Activated T-helper 2 cell treated with anti-CD3 and anti-CD28 coated beads, Interferon-gamma antibody, Interleukin-2, Interleukin-4, amounts not matched to agents 10 μg/mL and 5 μg/mL and 100 μg/mL, durations not matched to agents 14 hours and 24 hours and 36 hours (primary cell): ENCODE data around the gene TTC39B. TPM values are rescaled to one million over a fixed set of nuclear protein-coding genes. Genes with fewer than 3 reads are reported as not detected.

Experiments used
- DNase-seq: peaks from one replicate; pipeline ENCODE4 v3.0.0; 2021; ENCODE audit warnings: low spot score
- H3K27ac Mint-ChIP-seq: one replicate; pipeline ENCODE4 v1.8.0; 2021; ENCODE audit warnings: mixed read lengths
- H3K27me3 Mint-ChIP-seq: one replicate; pipeline ENCODE4 v1.8.0; 2021; ENCODE audit warnings: low read depth, mixed read lengths
- H3K36me3 Mint-ChIP-seq: one replicate; pipeline ENCODE4 v1.8.0; 2021; ENCODE audit warnings: low read depth, mixed read lengths
- H3K4me1 Mint-ChIP-seq: one replicate; pipeline ENCODE4 v1.8.0; 2021; ENCODE audit warnings: low read depth, mixed read lengths
- H3K4me3 Mint-ChIP-seq: one replicate; pipeline ENCODE4 v1.8.0; 2021; ENCODE audit warnings: low read depth, mild to moderate bottlenecking, moderate library complexity, mixed read lengths
- H3K9me3 Mint-ChIP-seq: one replicate; pipeline ENCODE4 v1.8.0; 2021; ENCODE audit warnings: mixed read lengths
- intact Hi-C: fragments of 100-400 bp; cut with micrococcal nuclease; formaldehyde crosslinking; loops from one replicate; pipeline ENCODE4 v1.15.1; 2023
- total RNA-seq: library from RNA; stranded (reverse); gene quantifications from 2 replicates; pipeline ENCODE4 v1.2.3, GENCODE V29; 2022

The TTC39B gene
- total RNA-seq, 1 donor from 2014 or later: 10.5 TPM

- no peak for DNase-seq
- no peak overlapping the region for H3K4me3 Mint-ChIP-seq
- peaks cover 25% of the 10 kb centered on the region for H3K4me1 Mint-ChIP-seq
- H3K27ac Mint-ChIP-seq: no peak overlapping the region
- no peaks in the 10 kb centered on the region for H3K27me3 Mint-ChIP-seq
- intact Hi-C loops: loop anchor here (1.0 kb wide), 1 partner anchor 21 kb away; no protein-coding TSS in a partner anchor
- H3K36me3 Mint-ChIP-seq: peaks cover 38% of the 10 kb centered on the region
- peaks cover 26% of the 10 kb centered on the region for H3K9me3 Mint-ChIP-seq
These were observed 75.0 kb downstream of the TTC39B start for GRCh38 chr9:15231788-15232635.

- intact Hi-C loops: loop anchor here (2.0 kb wide), 1 partner anchor 19 kb away; no protein-coding TSS in a partner anchor
- Mint-ChIP-seq H3K4me1 (peaks cover 25% of the 10 kb centered on the region), H3K9me3 (peaks cover 7% of the 10 kb centered on the region), H3K27ac (peak overlapping the region; percentile 18), H3K27me3 (no peaks in the 10 kb centered on the region), H3K36me3 (peaks cover 34% of the 10 kb centered on the region), H3K4me3 (no peak overlapping the region)
- no peak for DNase-seq
These were observed 77.6 kb downstream of the TTC39B start for GRCh38 chr9:15229409-15229808.

GRCh38 chr9:15227491-15227890 lies 79.5 kb downstream of the TTC39B start:
- Mint-ChIP-seq H3K36me3 (peaks cover 46% of the 10 kb centered on the region), H3K9me3 (peaks cover 7% of the 10 kb centered on the region), H3K27ac (no peak overlapping the region), H3K27me3 (no peaks in the 10 kb centered on the region), H3K4me1 (peaks cover 30% of the 10 kb centered on the region), H3K4me3 (no peak overlapping the region)
- DNase-seq: no peak
- intact Hi-C loops: no loop called here

GRCh38 chr9:15225564-15226126 lies 81.4 kb downstream of the TTC39B start:
- H3K27ac Mint-ChIP-seq: no peak overlapping the region
- DNase-seq: no peak
- H3K36me3 Mint-ChIP-seq: peaks cover 43% of the 10 kb centered on the region
- intact Hi-C loops: no loop called here
- H3K4me1 Mint-ChIP-seq: peaks cover 30% of the 10 kb centered on the region
- no peaks in the 10 kb centered on the region for H3K27me3 Mint-ChIP-seq
- no peak overlapping the region for H3K4me3 Mint-ChIP-seq
- peaks cover 7% of the 10 kb centered on the region for H3K9me3 Mint-ChIP-seq

GRCh38 chr9:15222313-15222712 lies 84.7 kb downstream of the TTC39B start:
- Mint-ChIP-seq H3K36me3 (peaks cover 38% of the 10 kb centered on the region), H3K4me3 (no peak overlapping the region), H3K4me1 (peaks cover 12% of the 10 kb centered on the region), H3K27ac (no peak overlapping the region), H3K9me3 (peaks cover 4% of the 10 kb centered on the region), H3K27me3 (no peaks in the 10 kb centered on the region)
- no peak for DNase-seq
- intact Hi-C loops: no loop called here

- Mint-ChIP-seq H3K27ac (no peak overlapping the region), H3K36me3 (peaks cover 38% of the 10 kb centered on the region), H3K4me1 (peaks cover 12% of the 10 kb centered on the region), H3K9me3 (peaks cover 2% of the 10 kb centered on the region), H3K4me3 (no peak overlapping the region), H3K27me3 (no peaks in the 10 kb centered on the region)
- no peak for DNase-seq
- intact Hi-C loops: no loop called here
These were observed 85.3 kb downstream of the TTC39B start for GRCh38 chr9:15221746-15222145.

GRCh38 chr9:15220658-15221318 lies 86.2 kb downstream of the TTC39B start:
- Mint-ChIP-seq H3K4me1 (peaks cover 8% of the 10 kb centered on the region), H3K27ac (no peak overlapping the region), H3K36me3 (peaks cover 32% of the 10 kb centered on the region), H3K27me3 (no peaks in the 10 kb centered on the region), H3K4me3 (no peak overlapping the region), H3K9me3 (no peaks in the 10 kb centered on the region)
- no peak for DNase-seq
- intact Hi-C loops: no loop called here

- Mint-ChIP-seq H3K27me3 (no peaks in the 10 kb centered on the region), H3K4me3 (no peak overlapping the region), H3K4me1 (peaks cover 8% of the 10 kb centered on the region), H3K36me3 (peaks cover 25% of the 10 kb centered on the region), H3K27ac (no peak overlapping the region), H3K9me3 (no peaks in the 10 kb centered on the region)
- intact Hi-C loops: no loop called here
- DNase-seq: no peak
These were observed 87.5 kb downstream of the TTC39B start for GRCh38 chr9:15219546-15219945.

- Mint-ChIP-seq H3K27me3 (no peaks in the 10 kb centered on the region), H3K27ac (no peak overlapping the region), H3K9me3 (no peaks in the 10 kb centered on the region), H3K4me3 (no peak overlapping the region), H3K36me3 (peaks cover 20% of the 10 kb centered on the region), H3K4me1 (peaks cover 8% of the 10 kb centered on the region)
- intact Hi-C loops: no loop called here
- DNase-seq: no peak
These were observed 88.0 kb downstream of the TTC39B start for GRCh38 chr9:15218994-15219393.

GRCh38 chr9:15213249-15213648 lies 93.8 kb downstream of the TTC39B start:
- Mint-ChIP-seq H3K36me3 (peaks cover 29% of the 10 kb centered on the region), H3K4me3 (no peak overlapping the region), H3K27ac (no peak overlapping the region), H3K27me3 (no peaks in the 10 kb centered on the region), H3K9me3 (peaks cover 4% of the 10 kb centered on the region), H3K4me1 (peaks cover 7% of the 10 kb centered on the region)
- intact Hi-C loops: loop anchor here (5.0 kb wide), 2 partner anchors 94 to 319 kb away; partner anchors contain the start of gene TTC39B
- DNase-seq: no peak

- peaks cover 32% of the 10 kb centered on the region for H3K36me3 Mint-ChIP-seq
- peaks cover 9% of the 10 kb centered on the region for H3K4me1 Mint-ChIP-seq
- H3K4me3 Mint-ChIP-seq: no peak overlapping the region
- peaks cover 10% of the 10 kb centered on the region for H3K9me3 Mint-ChIP-seq
- H3K27me3 Mint-ChIP-seq: no peaks in the 10 kb centered on the region
- no peak for DNase-seq
- intact Hi-C loops: loop anchor here (1.0 to 5.0 kb wide), 6 partner anchors 17 to 394 kb away; partner anchors contain the start of gene TTC39B
- no peak overlapping the region for H3K27ac Mint-ChIP-seq
These were observed 95.1 kb downstream of the TTC39B start for GRCh38 chr9:15211815-15212495.

- Mint-ChIP-seq H3K27me3 (no peaks in the 10 kb centered on the region), H3K27ac (no peak overlapping the region), H3K4me3 (no peak overlapping the region)
These were observed 95.7 kb downstream of the TTC39B start for GRCh38 chr9:15211160-15211814.

More at GRCh38 chr9:15211160-15211814, 95.7 kb downstream of the TTC39B start:
- intact Hi-C loops: loop anchor here (1.0 to 5.0 kb wide), 6 partner anchors 18 to 395 kb away; partner anchors contain the start of gene TTC39B
- DNase-seq: peak; percentile 33
- Mint-ChIP-seq H3K36me3 (peaks cover 37% of the 10 kb centered on the region), H3K4me1 (peaks cover 11% of the 10 kb centered on the region), H3K9me3 (peaks cover 13% of the 10 kb centered on the region)
